GM12878 (cell line): ENCODE measurements around the gene IL37. TPM values are rescaled to one million over a fixed set of nuclear protein-coding genes. Genes with fewer than 3 reads are reported as not detected.

Source experiments
- ATF7 ChIP-seq: fragments of 450-650 bp; IDR thresholded peaks from 2 replicates; pipeline ENCODE4 v1.6.1; 2016; ENCODE audit warnings: low read depth, mild to moderate bottlenecking
- BCL11A ChIP-seq: IDR thresholded peaks from 2 replicates; pipeline ENCODE4 v1.6.1; 2011; ENCODE audit warnings: low read depth, low read length
- BMI1 ChIP-seq: fragments of 450-650 bp; IDR thresholded peaks from 2 replicates; pipeline ENCODE4 v1.6.1; 2016; ENCODE audit warnings: mild to moderate bottlenecking, moderate library complexity, borderline replicate concordance
- BRCA1 ChIP-seq: IDR thresholded peaks from 2 replicates; pipeline ENCODE4 v1.6.1; 2011; ENCODE audit warnings: low read depth, low read length, improper control_type of control experiment
- CBX5 ChIP-seq: sonication (generic); IDR thresholded peaks from 2 replicates; pipeline ENCODE4 v1.6.1; 2016; ENCODE audit warnings: low read depth, moderate library complexity, mild to moderate bottlenecking, inconsistent platforms
- CREM ChIP-seq: IDR thresholded peaks from 2 replicates; pipeline ENCODE4 v1.6.1; 2014; ENCODE audit warnings: antibody characterized with exemption, low read depth
- E4F1 ChIP-seq: fragments of 450-650 bp; IDR thresholded peaks from 2 replicates; pipeline ENCODE4 v1.6.1; 2018; ENCODE audit warnings: borderline replicate concordance, mild to moderate bottlenecking; ENCODE audit not compliant: partially characterized antibody
- ELK1 ChIP-seq: IDR thresholded peaks from 2 replicates; pipeline ENCODE4 v1.6.1; 2012; ENCODE audit warnings: low read depth, low read length, improper control_type of control experiment
- ESRRA ChIP-seq: IDR thresholded peaks from 2 replicates; pipeline ENCODE4 v1.6.1; 2012; ENCODE audit warnings: mild to moderate bottlenecking, low read length, improper control_type of control experiment
- FOS ChIP-seq: IDR thresholded peaks from 3 replicates; pipeline ENCODE4 v1.6.1; 2011; ENCODE audit warnings: borderline replicate concordance; ENCODE audit not compliant: insufficient read length; ENCODE audit errors: extremely low read depth
- HDAC6 ChIP-seq: fragments of 200-600 bp; sonication (generic); IDR thresholded peaks from one replicate; pipeline ENCODE4 v1.8.0; 2017; ENCODE audit warnings: antibody characterized with exemption; ENCODE audit not compliant: unreplicated experiment
- IKZF2 ChIP-seq, 2 experiments: fragments of 450-650 bp; IDR thresholded peaks; 2 replicates each; pipeline ENCODE4 v1.6.1; 2017; ENCODE audit warnings: mild to moderate bottlenecking in 2 of 2, moderate library complexity in 2 of 2
- JUNB ChIP-seq: IDR thresholded peaks from 2 replicates; pipeline ENCODE4 v1.6.1; 2016; ENCODE audit warnings: antibody characterized with exemption, mild to moderate bottlenecking
- MTA2 ChIP-seq: fragments of 450-650 bp; IDR thresholded peaks from 2 replicates; pipeline ENCODE4 v1.6.1; 2016; ENCODE audit warnings: low read depth, mild to moderate bottlenecking, moderate library complexity
- MXI1 ChIP-seq: fragments of 150-350 bp; IDR thresholded peaks from 2 replicates; pipeline ENCODE4 v1.6.1; 2011; ENCODE audit warnings: low read depth, mild to moderate bottlenecking, inconsistent platforms, low read length, improper control_type of control experiment
- NFYB ChIP-seq: IDR thresholded peaks from 2 replicates; pipeline ENCODE4 v1.6.1; 2011; ENCODE audit warnings: low read depth, mild to moderate bottlenecking, low read length, improper control_type of control experiment, moderate library complexity; ENCODE audit not compliant: insufficient read depth
- POLR2AphosphoS5 ChIP-seq: IDR thresholded peaks from 2 replicates; pipeline ENCODE4 v1.6.1; 2011; ENCODE audit warnings: mild to moderate bottlenecking, low read length, inconsistent platforms
- RAD51 ChIP-seq: fragments of 450-650 bp; IDR thresholded peaks from 2 replicates; pipeline ENCODE4 v1.6.1; 2016; ENCODE audit warnings: moderate library complexity, mild to moderate bottlenecking, inconsistent platforms
- SMC3 ChIP-seq: IDR thresholded peaks from 2 replicates; pipeline ENCODE4 v1.6.1; 2011; ENCODE audit warnings: low read length, improper control_type of control experiment, borderline replicate concordance
- SRF ChIP-seq, 2 experiments: IDR thresholded peaks; 2 replicates each; pipeline ENCODE4 v1.6.1; 2011; ENCODE audit warnings: low read depth in 2 of 2, low read length in 2 of 2, mild to moderate bottlenecking in 1 of 2, moderate library complexity in 1 of 2
- SUPT20H ChIP-seq: IDR thresholded peaks from 2 replicates; pipeline ENCODE4 v1.6.1; 2011; ENCODE audit warnings: low read depth, mild to moderate bottlenecking, low read length, moderate library complexity, borderline replicate concordance; ENCODE audit not compliant: control insufficient read depth
- ZNF687 ChIP-seq: fragments of 450-650 bp; IDR thresholded peaks from 2 replicates; pipeline ENCODE4 v1.6.1; 2017; ENCODE audit warnings: mild to moderate bottlenecking, moderate library complexity
- ZSCAN29 ChIP-seq: fragments of 450-650 bp; IDR thresholded peaks from 2 replicates; pipeline ENCODE4 v1.6.1; 2017; ENCODE audit warnings: mild to moderate bottlenecking, moderate library complexity
- polyA plus RNA-seq, 11 experiments: library from polyadenylated mRNA; depleted of rRNA in 4 of 11; unstranded in 6 of 11; stranded (reverse) in 5 of 11; fragments of >200 nt; fragmentation: Nextera tagmentation in 4 of 11; fragmentation: Illumina TruSeq in 1 of 11; extraction: Ambion mirVana in 4 of 11; extraction: Trizol in 1 of 11; gene quantifications; 1 replicate in 1 of 11; 2 replicates in 10 of 11; pipeline versions ENCODE4 v1.2.1 to v1.2.3, GENCODE V29; 2011 to 2016; ENCODE audit warnings: inconsistent platforms in 2 of 11, missing spikeins in 2 of 11, low read depth in 1 of 11
- total RNA-seq, 4 experiments: library from RNA; depleted of rRNA in 3 of 4; stranded (reverse); fragments of >200 nt in 3 of 4; fragmentation: Illumina TruSeq in 1 of 4; extraction: Trizol in 1 of 4; gene quantifications; 2 replicates each; pipeline versions ENCODE4 v1.2.1 to v1.2.3, GENCODE V29; 2013 to 2021

IL37 gene
- total and polyA plus RNA-seq, 10 of the 15 experiments (the other 5 are each of a cell fraction or from before 2014, with no cell fraction given), result 0.41 to 0.54 TPM; not detected in 8

DNA sequence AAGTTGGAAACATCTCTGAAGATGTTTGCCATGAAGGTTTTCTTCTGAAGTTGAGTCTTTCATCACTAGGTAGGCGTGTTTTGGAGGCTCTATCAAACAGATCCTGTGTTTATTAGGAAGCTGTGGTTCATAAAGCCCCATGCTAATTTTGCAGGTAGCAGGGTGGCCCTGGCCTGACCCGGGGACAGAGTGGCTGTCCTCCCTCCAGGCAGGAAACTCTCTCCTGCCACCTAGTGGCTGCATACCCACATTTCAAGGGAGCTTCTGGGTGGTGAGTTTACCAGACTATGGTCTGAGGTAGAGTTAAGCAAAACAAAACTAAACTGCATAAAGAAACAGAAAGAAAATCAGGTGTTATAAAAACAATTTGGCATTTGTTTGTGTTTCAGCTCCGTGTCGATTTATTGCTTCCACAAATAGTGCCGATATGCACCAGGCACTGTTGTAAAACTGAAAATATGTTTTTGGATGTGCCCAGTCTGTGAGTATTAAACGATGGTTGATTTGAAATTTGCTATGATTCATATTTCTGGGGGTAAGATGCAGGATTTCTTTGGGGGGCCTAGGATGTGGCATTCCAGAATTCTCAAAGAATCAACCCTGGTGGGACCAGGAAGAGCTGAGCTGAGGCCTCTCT lies 26.0 kb upstream of the IL37 start (continued):
- TF ChIP-seq BMI1, result no peak
- TF ChIP-seq FOS, result no peak
- TF ChIP-seq IKZF2 (IDR thresholded peaks at IDR 0.05), result no peak
- TF ChIP-seq HDAC6, result no peak
- peak; percentile 45; the same call in 1 of the 2 replicates for TF ChIP-seq MXI1
- TF ChIP-seq SUPT20H, result no peak
- TF ChIP-seq CREM, result no peak
- TF ChIP-seq ESRRA, result no peak
- TF ChIP-seq ZSCAN29, result no peak
- no peak for TF ChIP-seq ATF7
- no peak for TF ChIP-seq MTA2
- TF ChIP-seq POLR2AphosphoS5, result no peak
- TF ChIP-seq ELK1, result no peak
- no peak for TF ChIP-seq SRF (IDR thresholded peaks at IDR 0.05; ENCODE audit: low read depth in 2 of 2, low read length in 2 of 2)
- TF ChIP-seq CBX5, result 0 out of 2 replicates have a peak, but pooled peaks have one; percentile 46
- TF ChIP-seq RAD51, result no peak
- TF ChIP-seq SMC3, result peak; percentile 95
- TF ChIP-seq BCL11A, result no peak
- TF ChIP-seq JUNB, result no peak
- no peak for TF ChIP-seq ZNF687
- TF ChIP-seq BRCA1, result no peak
- no peak for TF ChIP-seq E4F1
- no peak for TF ChIP-seq NFYB
